Stimulated activated CD8-positive, alpha-beta memory T cell treated with anti-CD3 and anti-CD28 coated beads, Interleukin-12 subunit alpha, Interleukin-12 subunit beta, amount 100 ng/mL, for 24 hours (primary cell): ENCODE measurements around the gene CHAD.
"Not testable (repeated sequence)": the region's sequence is repeated elsewhere in the genome, so short reads cannot be mapped to it uniquely, and the experiment has no call there.

Source experiments
- DNase-seq: peaks from one replicate; pipeline ENCODE4 v3.0.0-alpha.2; 2020; ENCODE audit errors: extremely low read depth

The CHAD gene

DNA sequence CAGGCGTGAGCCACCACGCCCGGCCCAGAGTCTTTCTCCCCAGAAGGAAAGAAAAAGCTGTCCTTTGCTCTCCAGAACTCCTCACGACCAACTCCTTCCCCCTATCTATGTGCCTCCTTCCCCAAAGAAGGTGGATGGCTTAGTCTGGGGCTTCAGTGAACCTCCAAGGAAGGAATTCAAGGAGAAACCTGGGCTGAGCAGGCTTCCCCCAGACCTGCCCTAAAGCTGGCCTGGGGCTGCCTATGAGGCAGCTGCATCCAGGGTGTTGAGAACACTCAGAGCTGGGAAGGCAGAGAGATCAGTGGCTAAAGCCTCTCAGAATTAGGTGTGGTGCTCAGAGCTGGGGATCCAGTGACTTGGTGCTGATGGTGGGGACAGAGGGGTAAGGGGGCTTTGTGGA is 38.9 kb downstream of the CHAD start:
- DNase-seq: no peak

DNA sequence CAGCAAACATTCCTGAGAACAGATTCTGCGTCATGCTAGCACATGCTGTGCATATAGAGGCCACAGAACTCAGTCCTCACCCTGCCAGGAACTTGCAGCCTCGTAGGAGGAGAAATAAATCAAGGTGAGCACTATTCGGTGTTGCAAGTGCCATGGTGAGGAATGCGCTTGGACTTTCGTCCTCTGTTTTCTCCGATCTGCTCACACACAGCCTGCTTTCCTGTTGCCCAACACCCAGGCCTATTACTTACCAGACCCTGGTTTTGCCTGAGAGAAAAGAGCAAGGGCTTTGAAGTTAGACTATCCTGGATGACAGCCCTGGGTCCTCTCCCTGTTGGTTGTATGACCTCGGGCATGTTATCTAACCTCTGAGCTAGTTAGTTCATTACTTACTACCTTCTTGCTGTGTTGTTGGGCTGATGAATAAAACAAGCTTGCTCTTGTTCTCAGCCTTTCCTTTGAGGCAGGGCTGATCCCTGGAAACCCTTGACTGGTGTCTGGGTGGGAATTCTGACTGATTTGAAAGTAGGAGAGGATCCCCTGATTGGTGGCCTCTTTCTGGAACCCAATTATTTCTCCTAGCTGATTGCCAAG is 39.8 kb downstream of the CHAD start:
- DNase-seq: no peak

DNA sequence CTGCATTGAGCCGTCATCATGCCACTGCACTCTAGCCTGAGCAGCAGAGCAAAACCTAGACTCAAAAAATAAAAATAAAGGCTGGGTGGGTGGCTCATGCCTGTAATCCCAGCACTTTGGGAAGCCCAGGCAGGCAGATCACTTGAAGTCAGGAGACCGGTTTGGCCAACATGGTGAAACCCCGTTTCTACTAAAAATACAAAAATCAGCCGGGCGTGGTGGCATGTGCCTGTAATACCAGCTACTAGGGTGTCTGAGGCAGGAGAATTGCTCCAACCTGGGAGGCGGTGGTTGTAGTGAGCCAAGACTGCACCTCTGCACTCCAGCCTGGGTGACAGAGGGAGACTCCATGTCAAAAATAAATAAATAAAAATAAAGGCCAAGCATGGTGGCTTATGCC is 40.6 kb downstream of the CHAD start:
- not testable (repeated sequence) for DNase-seq

DNA sequence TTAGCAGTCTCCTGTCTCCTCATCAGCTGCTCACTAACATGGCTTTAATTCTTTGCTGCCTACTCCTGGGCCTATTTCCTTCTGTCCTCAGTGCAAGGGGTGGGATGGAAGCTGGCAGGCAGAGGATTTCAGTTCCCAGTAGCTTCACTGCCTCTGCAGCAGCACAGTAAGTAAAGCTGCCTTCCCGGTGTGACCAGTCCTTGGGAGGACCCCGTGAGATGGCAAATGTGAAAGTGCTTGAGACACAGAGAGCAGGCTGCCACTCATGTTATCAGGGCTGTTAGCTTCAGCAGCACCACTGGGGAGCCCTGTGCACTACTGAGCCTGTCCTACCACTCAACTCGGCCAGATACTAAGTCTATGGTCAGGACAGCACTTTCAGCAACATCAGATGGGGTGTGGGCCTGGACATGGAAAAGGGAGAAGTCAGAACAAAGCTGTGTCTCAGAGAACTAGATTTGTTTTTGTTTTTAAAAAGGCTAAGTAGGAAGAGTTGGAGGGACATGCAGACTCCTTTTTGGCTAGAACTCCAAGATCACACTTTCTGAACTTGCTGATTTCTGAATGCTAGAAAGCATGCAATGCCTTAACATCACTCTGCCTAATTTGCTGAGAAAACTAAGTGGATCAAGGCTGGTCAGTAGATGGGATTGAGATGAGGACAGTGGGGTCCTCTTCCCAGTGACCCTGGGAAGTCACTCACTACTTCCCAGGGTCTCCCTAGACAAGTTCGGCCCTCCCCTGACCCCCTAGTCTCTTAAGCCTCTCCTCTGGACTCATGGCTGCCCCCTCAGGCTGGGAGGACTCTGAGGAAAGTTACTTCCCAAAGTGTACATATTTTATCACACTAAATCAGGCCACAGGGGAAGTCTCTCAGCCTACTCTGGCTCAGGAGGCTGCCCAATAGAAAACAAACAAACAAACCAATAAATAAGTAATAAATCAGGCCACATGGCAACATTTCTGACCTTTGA is 41.6 kb downstream of the CHAD start:
- no peak for DNase-seq

DNA sequence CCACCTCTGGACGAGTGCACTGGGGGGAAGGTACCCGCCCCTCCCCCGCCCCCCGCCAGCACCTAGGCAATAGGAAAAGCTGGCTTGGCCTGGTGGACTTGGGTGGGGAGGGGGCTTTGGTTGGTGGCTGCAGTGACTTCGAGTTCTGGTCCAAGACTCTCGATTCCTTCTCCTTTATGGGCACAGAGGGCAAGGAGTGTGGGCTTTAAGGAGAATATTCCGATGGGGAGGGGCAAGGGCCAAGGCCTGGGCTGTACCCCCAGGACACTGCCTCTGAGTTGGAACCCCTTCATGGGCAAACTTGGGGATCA is 42.3 kb downstream of the CHAD start:
- no peak for DNase-seq

DNA sequence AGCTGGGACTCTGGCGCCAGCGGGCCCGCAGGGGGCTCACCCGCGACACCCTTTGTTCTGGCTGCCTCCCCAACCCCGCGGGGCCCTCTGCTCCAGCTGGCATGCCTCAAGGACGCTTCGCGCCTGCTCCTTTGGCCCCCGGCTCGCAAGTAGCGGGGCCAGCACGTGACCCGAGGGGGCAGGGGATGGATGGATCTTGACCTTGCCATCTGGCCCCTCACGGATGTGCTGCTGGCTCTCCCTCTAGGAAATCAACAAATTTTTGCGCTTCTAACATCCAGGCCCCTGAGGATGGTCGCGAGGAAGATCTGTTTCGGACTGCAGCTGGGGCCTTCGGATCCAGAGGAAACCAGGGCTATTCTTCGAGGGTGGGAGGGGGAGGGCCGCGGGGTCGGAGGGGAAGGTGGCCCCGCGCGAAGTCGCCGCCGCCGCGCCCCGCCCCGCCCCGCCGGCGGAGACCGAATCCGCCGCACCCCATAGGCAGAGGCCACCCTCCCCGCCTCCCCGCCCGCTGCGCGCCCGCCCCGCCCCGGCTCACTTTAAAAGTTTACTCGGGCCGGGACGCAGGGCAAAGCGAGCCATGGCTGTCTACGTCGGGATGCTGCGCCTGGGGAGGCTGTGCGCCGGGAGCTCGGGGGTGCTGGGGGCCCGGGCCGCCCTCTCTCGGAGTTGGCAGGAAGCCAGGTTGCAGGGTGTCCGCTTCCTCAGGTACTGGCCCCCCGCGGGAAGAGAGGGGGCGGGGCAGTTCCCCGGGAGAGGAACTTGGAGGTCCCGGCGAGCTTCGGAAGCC is 42.8 kb downstream of the CHAD start, which contains the start of gene ACSF2:
ACSF2 (plus strand) TSS at position 537 of the 790 bp plus-strand sequence; CDS start at position 581, 44 bp downstream.
- DNase-seq: peak; percentile 42

DNA sequence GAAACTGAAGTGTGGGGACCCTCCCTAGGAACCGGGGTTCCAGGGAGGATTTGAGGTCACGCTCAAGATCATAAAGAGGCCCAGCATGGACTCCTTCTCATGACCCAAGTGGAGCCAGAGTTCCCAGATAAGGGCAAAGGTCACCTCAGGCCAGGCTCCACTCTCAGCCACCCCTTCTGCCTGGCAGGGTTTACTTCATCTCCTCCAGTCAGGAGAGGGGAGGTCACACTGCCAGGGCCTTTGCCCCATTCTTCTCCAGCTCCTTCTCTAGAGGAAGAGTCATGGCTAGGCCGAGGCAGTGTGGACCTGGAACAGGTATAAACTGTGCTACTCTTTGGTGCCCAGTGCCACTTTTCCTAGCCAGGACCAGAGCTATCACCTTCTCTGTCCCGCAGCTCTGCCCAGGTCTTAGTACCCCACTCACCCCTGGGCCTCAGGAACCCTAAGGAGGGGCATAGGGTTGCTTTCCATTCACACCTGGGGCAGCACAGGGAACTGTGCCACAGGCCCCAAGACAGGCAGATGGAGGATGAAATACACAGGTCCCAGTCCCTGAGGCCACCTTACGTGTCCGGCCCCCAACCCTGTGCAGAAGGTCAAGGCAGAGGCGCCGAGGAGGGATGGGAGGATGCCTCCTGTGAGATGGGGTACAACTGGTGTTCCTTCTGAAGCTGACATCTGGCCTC is 43.5 kb downstream of the CHAD start:
- DNase-seq: no peak

DNA sequence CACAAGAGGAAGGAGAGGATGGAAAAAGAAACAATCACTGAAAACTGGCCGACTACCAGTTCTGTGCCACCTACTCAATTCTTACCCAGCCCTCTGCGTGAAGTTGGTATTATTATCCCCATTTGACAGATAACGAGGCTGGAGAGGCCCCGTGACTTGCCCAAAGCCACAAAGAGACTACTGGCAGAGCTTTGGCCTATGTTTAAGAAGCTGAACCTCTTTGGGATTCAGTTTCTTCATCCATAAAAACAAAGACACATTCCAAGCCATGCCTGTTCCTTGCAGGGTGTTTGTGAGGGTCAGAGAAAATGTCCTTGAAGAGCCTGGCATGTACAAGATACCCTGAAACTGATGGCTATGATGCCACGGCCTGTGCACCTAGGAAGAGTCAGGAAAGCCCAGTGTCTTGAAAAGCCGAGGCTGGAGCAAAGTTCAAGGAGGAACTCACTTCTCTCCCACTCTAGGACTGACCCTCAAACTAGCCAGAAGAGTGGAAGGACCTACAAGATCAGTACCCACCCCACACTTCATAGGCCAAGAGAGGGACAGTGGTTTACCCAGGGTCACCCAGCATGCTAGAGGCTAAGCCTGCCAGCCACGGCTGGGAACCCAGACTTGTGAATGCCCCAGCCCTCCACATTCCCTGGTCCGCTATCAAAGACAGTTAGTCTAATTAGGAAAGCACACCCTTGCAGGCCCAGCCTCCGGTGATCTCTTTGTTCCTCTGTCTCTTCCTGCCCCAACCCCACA is 44.3 kb downstream of the CHAD start:
- no peak for DNase-seq

DNA sequence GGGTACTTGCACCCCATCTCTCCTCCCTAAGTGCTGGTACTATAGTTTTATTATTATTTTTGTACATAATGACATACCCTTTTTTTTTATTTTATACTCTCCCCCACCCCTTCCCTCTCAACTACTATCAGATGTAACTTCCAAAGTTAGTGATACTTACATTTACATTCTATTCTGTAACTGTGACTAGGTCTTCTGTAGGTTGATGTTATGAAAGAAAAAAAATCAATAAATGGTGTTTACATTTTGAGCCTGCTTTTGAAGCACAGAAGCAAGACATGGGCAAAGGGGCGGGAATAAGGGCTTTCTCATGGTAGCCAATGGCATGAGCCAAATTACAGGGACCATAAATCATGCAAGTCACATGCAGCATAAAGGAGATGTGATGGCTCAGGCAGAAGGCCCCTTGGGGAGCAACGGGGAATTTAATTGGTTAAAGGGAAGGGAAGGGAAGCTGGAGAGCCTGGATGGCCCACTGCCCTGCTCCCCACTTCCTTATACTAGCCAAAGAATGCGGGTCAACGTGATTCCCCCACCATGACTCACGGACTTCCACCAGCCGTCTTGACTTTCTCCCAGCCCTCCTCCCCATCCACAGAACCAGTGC is 45.0 kb downstream of the CHAD start:
- DNase-seq: no peak

DNA sequence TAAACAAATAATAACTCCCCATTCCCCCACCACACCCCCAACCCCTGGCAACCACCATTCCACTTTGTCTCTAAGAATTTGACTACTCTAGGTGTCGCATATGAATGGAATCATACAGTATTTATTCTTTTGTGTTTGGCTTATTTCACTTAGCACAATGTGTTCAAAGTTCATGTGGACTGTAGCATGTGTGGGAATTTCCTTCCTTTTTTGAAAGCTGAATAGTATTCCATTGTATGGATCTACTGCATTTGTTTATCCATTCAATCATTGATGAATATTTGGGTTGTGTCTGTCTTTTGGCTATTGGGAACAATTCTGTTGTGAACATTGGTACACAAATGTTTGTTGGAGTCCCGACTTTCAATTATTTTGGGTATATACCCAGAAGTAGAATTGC is 45.9 kb downstream of the CHAD start:
- no peak for DNase-seq

DNA sequence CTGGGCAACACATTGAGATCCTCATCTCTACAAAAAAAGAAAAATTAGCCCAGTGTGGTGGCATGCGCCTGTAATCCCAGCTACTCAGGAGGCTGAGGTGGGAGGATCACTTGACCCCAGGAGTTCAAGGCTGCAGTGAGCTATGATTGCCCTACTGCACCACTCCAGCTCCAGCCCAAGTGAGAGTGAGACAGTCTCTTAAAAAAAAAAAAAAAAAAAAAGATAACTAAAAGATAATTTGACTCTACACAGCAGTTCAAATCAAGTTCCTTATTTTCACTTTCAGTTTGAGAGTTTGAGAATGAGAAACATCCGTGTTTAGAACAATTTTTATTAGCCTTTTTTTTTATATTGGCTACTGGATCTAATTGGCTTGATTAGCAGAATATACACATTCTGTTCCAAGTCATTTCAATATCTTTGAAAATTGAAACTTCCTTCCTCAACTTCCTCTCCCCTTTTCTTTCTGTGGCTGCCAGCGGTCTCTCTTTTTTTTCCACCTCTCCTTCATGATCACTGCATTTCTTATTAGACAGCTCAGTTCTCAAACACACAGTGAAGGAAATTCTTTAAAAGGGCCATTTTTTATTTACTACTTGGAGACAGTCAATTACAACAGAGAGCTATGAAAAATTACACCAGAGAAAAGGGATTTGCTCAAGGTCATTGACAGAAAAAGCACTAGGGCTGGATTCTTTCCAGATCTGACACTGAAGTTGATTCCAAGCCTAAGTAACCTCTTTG is 47.2 kb downstream of the CHAD start:
- DNase-seq: no peak

DNA sequence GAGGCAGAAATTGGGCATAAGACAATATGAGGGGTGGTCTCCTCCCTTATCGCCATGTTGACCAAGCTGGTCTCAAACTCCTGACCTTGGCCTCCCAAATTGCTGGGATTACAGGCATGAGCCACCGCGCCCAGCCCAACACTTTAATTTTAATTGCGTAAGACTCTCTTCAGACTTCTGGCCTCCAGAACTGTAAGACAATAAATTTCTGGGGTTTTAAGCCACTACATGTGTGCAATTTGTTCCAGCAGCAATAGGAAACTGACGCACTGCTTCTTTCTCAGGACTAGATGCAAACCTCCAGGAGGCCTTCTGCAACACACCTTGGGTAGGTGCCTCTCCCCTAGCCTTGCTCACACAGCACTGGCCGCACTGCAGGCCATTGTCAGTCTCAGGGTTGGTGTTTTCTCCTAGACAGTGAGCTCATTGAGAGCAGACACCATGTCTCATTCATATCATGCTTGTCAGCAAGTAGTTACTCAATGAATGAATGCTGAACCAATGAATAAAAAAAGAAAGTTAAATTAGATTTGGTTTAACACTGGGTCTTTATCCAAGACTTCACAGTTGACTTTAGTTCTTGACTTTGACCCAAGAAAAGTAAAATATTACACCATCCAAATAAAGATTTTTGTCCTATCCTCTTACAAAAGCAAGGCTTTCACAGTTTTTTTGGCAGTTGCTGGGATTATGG is 48.1 kb downstream of the CHAD start:
- no peak for DNase-seq

DNA sequence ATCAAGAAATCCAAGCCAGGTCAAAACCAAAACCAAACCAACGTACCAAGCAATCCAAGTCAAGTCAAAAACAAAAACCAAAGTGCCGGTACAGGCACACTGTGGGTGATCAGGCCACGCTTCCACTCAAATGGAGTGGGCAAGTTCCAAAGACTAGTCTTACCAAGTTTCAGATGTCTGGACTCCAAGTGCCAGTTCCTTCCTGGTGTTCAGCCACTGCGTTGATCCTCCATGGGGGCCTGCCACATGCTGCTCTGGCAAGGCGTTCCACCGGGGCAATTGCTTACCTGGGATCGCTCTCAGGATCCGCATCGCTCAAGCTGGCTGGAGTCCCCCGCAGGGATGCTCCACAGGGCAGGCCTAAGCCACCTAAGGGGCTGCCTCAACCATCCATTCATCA is 49.1 kb downstream of the CHAD start:
- not testable (repeated sequence) for DNase-seq

DNA sequence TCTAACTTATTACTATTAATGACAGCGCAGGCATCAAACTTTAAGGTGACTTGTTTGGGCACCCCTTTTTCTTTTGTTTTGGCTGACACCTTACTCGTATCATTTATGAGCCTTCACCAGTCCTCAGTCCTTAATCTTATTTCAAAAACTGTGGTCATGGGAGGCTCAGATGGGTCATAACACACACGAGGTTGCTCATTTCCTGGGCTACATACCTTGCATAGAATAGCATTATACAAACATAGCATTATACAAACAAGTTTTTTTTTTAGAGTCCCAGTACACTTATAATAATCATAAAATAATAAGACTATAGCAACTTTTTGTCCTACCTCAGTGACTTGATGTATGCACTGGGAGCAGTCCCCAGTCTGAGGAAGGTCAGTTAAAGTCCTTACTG is 53.9 kb downstream of the CHAD start:
- DNase-seq: no peak
